Smooth muscle cell (in vitro differentiated cells): ENCODE data around the gene ASB1. TPM values are rescaled to one million over a fixed set of nuclear protein-coding genes. Genes with fewer than 3 reads are reported as not detected.

Experiments used
- DNase-seq: peaks from one replicate; lab custom pipeline; 2025; ENCODE audit not compliant: unreplicated experiment; lab: John Stamatoyannopoulos, UW
- H2AFZ ChIP-seq: fragments of 200-600 bp; sonication (generic); 2 replicates; pipeline ENCODE4 v1.6.0; 2016; ENCODE audit warnings: antibody characterized with exemption, low read depth, mild to moderate bottlenecking
- H3F3A ChIP-seq: fragments of 200-600 bp; sonication (generic); 2 replicates; pipeline ENCODE4 v1.6.0; 2017; ENCODE audit warnings: antibody characterized with exemption, low read depth
- H3K27ac ChIP-seq: fragments of 200-600 bp; sonication (generic); 2 replicates; pipeline ENCODE4 v1.5.1; 2016; ENCODE audit warnings: low read depth, mild to moderate bottlenecking
- H3K27me3 ChIP-seq: fragments of 200-600 bp; sonication (generic); 2 replicates; pipeline ENCODE4 v1.6.1; 2016; ENCODE audit warnings: low read depth, mild to moderate bottlenecking
- H3K36me3 ChIP-seq: fragments of 200-600 bp; sonication (generic); 2 replicates; pipeline ENCODE4 v1.5.1; 2016; ENCODE audit warnings: low read depth
- H3K4me1 ChIP-seq: fragments of 200-600 bp; sonication (generic); 2 replicates; pipeline ENCODE4 v1.5.1; 2016; ENCODE audit warnings: low read depth
- H3K4me2 ChIP-seq: fragments of 200-600 bp; sonication (generic); 2 replicates; pipeline ENCODE4 v1.6.0; 2016; ENCODE audit warnings: mild to moderate bottlenecking
- H3K4me3 ChIP-seq: fragments of 200-600 bp; sonication (generic); 2 replicates; pipeline ENCODE4 v1.5.1; 2016; ENCODE audit warnings: mild to moderate bottlenecking
- H3K79me2 ChIP-seq: fragments of 200-600 bp; sonication (generic); 2 replicates; pipeline ENCODE4 v1.6.0; 2016; ENCODE audit warnings: low read depth, mild to moderate bottlenecking
- H3K9ac ChIP-seq: fragments of 200-600 bp; sonication (generic); 2 replicates; pipeline ENCODE4 v1.6.0; 2016; ENCODE audit warnings: low read depth
- H3K9me3 ChIP-seq: fragments of 200-600 bp; sonication (generic); replicated peaks from 2 replicates; pipeline ENCODE4 v1.5.1; 2016; ENCODE audit warnings: low read depth
- H4K20me1 ChIP-seq: fragments of 200-600 bp; sonication (generic); 2 replicates; pipeline ENCODE4 v1.6.0; 2016; ENCODE audit warnings: low read depth
- CTCF ChIP-seq: fragments of 200-600 bp; sonication (generic); IDR thresholded peaks from 2 replicates; pipeline ENCODE4 v1.5.1; 2017; ENCODE audit warnings: borderline replicate concordance, mild to moderate bottlenecking, antibody characterized with exemption; ENCODE audit not compliant: insufficient read depth, poor library complexity, severe bottlenecking
- WGBS: methylation state at CpG from one replicate; pipeline ENCODE4 v1.1.7; 2016; ENCODE audit warnings: low lambda C conversion rate; 5-methylcytosine and 5-hydroxymethylcytosine counted together
- polyA plus RNA-seq: library from polyadenylated mRNA; unstranded; fragments of >200 nt; fragmentation: Nextera tagmentation; extraction: Ambion mirVana; gene quantifications from 2 replicates; pipeline ENCODE4 v1.2.1, GENCODE V29; 2016
- total RNA-seq: library from RNA; depleted of rRNA; stranded (reverse); fragments of >200 nt; gene quantifications from 2 replicates; pipeline ENCODE4 v1.2.3, GENCODE V29; 2014

ASB1 gene
- total and polyA plus RNA-seq, 2 experiments from 2014 or later: 24.8 to 27.3 TPM

DNA sequence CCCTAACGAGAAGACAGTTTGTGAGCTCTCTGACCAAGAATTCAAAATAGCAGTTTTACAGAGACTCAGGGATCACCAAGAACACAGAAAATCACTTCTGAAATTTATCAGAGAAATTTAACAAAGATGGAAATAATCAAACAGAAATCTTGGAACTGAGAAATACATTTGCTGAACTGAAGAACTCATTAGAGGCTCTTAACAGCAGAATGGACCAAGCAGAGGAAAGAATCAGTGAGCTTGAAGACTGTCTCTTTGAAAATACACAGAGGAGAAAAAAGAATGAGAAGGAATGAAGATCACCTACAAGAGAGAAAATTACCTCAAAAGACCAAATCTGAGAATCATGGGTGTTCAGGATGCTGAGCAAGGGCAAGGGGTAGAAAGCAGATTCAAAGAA lies 29.7 kb downstream of the ASB1 start:
- Histone ChIP-seq H3F3A (no peaks in the 10 kb centered on the region), H3K79me2 (no peaks in the 10 kb centered on the region), H3K27me3 (no peaks in the 10 kb centered on the region), H3K36me3 (no peaks in the 10 kb centered on the region), H3K9ac (no peak overlapping the region), H2AFZ (no peak overlapping the region), H3K4me2 (no peak overlapping the region), H4K20me1 (peaks cover 2% of the 10 kb centered on the region), H3K4me3 (no peak overlapping the region), H3K9me3 (no peaks in the 10 kb centered on the region), H3K4me1 (no peaks in the 10 kb centered on the region), H3K27ac (no peak overlapping the region)
- 91% methylated on average over 1 of the region's 1 CpG for WGBS
- TF ChIP-seq CTCF: no peak
- no peak for DNase-seq

- Histone ChIP-seq H4K20me1 (no peaks in the 10 kb centered on the region), H3K9ac (no peak overlapping the region), H3F3A (no peaks in the 10 kb centered on the region), H3K79me2 (no peaks in the 10 kb centered on the region), H3K36me3 (no peaks in the 10 kb centered on the region), H3K4me2 (no peak overlapping the region), H3K4me1 (no peaks in the 10 kb centered on the region), H3K4me3 (no peak overlapping the region), H3K27me3 (no peaks in the 10 kb centered on the region), H3K9me3 (no peaks in the 10 kb centered on the region), H2AFZ (no peak overlapping the region), H3K27ac (no peak overlapping the region)
- no peak for TF ChIP-seq CTCF
- WGBS: 96% methylated on average over 10 of the region's 10 CpGs
- no peak for DNase-seq
Measured at GRCh38 chr2:238456970-238457926, 30.5 kb downstream of the ASB1 start.

GRCh38 chr2:238457927-238458324 lies 31.2 kb downstream of the ASB1 start:
- Histone ChIP-seq H4K20me1 (no peaks in the 10 kb centered on the region), H3K4me3 (no peak overlapping the region), H3K9me3 (no peaks in the 10 kb centered on the region), H3F3A (no peaks in the 10 kb centered on the region), H3K79me2 (no peaks in the 10 kb centered on the region), H3K27me3 (no peaks in the 10 kb centered on the region), H3K4me1 (no peaks in the 10 kb centered on the region), H3K4me2 (no peak overlapping the region), H3K9ac (no peak overlapping the region), H2AFZ (no peak overlapping the region), H3K27ac (no peak overlapping the region), H3K36me3 (no peaks in the 10 kb centered on the region)
- WGBS: 95% methylated on average over 3 of the region's 3 CpGs
- DNase-seq: no peak
- no peak for TF ChIP-seq CTCF
